Skeletal muscle tissue (tissue), 4 donors: ENCODE results near the gene PPP1R7. TPM values are rescaled to one million over a fixed set of nuclear protein-coding genes. Genes with fewer than 3 reads are reported as not detected.

Experiments used
- H3K27ac ChIP-seq: one replicate; pipeline ENCODE4 v1.7.0; 2013; ENCODE audit warnings: mild to moderate bottlenecking, low read depth, low read length, inconsistent platforms
- H3K27me3 ChIP-seq, 3 donors: one replicate each; pipeline ENCODE4 v1.7.0; 2013; ENCODE audit warnings: low read length in 3 of 3; ENCODE audit not compliant: control insufficient read depth in 3 of 3, insufficient read depth in 3 of 3
- H3K36me3 ChIP-seq, 3 donors: one replicate each; pipeline ENCODE4 v1.7.0; 2013; ENCODE audit warnings: low read length in 3 of 3; ENCODE audit not compliant: control insufficient read depth in 3 of 3, insufficient read depth in 3 of 3
- H3K4me1 ChIP-seq, 3 donors: one replicate each; pipeline ENCODE4 v1.7.0; 2013; ENCODE audit warnings: low read length in 3 of 3, mild to moderate bottlenecking in 3 of 3; ENCODE audit not compliant: control insufficient read depth in 3 of 3, insufficient read depth in 3 of 3
- H3K4me3 ChIP-seq, 3 donors: one replicate each; pipeline ENCODE4 v1.7.0; 2013; ENCODE audit warnings: low read length in 3 of 3
- H3K9ac ChIP-seq, 3 donors: one replicate each; pipeline ENCODE4 v1.7.0; 2013; ENCODE audit warnings: low read length in 3 of 3, mild to moderate bottlenecking in 3 of 3, moderate library complexity in 2 of 3, low read depth in 1 of 3
- H3K9me3 ChIP-seq, 3 donors: one replicate each; pipeline ENCODE4 v1.7.0; 2013; ENCODE audit warnings: low read length in 3 of 3; ENCODE audit not compliant: control insufficient read depth in 3 of 3
- total RNA-seq: library from RNA; depleted of rRNA; stranded (reverse); fragments of >200 nt; gene quantifications from one replicate; pipeline ENCODE4 v1.2.3, GENCODE V29; 2014
- donor health status: Osteomylitis.

The PPP1R7 gene
- total RNA-seq, 1 donor from 2014 or later: 44.4 TPM

- Histone ChIP-seq H3K9me3 (no peaks in the 10 kb centered on the region), H3K27me3 (no peaks in the 10 kb centered on the region), H3K4me1 (peaks cover 22 to 27% (median 25%) of the 10 kb centered on the region in 3 donors), H3K36me3 (peaks cover 34 to 37% (median 35%) of the 10 kb centered on the region in 3 donors), H3K9ac (no peak overlapping the region), H3K27ac (no peak overlapping the region), H3K4me3 (no peak overlapping the region)
These were observed 8.8 kb downstream of the PPP1R7 start for GRCh38 chr2:241159116-241159515.

DNA sequence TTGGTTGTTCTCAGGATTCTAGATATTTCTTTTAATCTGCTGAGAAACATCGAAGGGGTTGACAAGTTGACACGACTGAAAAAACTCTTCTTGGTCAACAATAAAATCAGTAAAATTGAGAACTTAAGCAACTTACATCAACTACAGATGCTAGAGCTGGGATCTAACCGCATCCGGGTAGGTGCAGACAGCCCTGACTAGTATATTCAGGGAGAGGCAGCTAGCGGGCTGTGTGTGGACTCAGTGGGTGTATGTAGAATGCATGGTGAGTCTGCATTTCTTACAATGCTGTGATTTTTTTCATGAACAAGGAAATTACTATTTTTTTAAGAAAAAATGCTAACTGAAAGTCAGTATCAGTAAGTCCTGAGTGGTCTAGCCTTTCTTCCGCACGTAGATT is 10.1 kb downstream of the PPP1R7 start:
- Histone ChIP-seq H3K36me3 (peaks cover 33 to 38% (median 35%) of the 10 kb centered on the region in 3 donors), H3K27ac (no peak overlapping the region), H3K4me3 (no peak overlapping the region), H3K9me3 (no peaks in the 10 kb centered on the region), H3K27me3 (no peaks in the 10 kb centered on the region), H3K9ac (no peak overlapping the region), H3K4me1 (peaks cover 22 to 27% (median 25%) of the 10 kb centered on the region in 3 donors)

- Histone ChIP-seq H3K27ac (peak overlapping the region; percentile 94), H3K4me3 (peak overlapping the region; percentile 27 to 48 (median 30))
These were observed 11.5 kb downstream of the PPP1R7 start for GRCh38 chr2:241161646-241162281.

DNA sequence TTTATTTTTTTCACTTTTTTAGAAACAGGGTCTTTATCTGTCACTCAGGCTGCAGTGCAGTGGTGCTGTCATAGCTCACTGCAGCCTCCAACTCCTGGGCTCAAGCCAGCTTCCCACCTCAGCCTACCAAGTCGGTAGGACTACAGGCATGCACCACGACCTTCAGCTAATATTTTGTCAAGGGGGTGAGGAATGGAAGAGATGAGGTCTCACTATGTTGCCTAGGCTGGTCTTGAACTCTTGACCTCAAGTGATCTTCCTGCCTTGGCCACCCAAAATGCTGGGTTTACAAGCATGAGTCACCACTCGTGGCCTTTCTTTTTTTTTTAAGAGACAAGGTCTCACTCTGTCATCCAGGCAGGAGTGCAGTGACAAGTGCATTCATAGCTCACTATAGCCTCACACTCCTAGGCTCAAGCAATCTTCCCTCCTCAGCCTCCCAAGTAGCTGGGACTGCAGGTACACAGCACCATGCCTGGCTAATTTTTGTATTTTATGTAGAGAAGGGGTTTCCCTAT is 13.4 kb downstream of the PPP1R7 start:
- no peak overlapping the region for H3K9ac ChIP-seq
- H3K36me3 ChIP-seq: peaks cover 36 to 44% (median 40%) of the 10 kb centered on the region in 3 donors
- H3K4me1 ChIP-seq: peaks cover 22 to 27% (median 25%) of the 10 kb centered on the region in 3 donors
- no peaks in the 10 kb centered on the region for H3K9me3 ChIP-seq
- H3K27me3 ChIP-seq: no peaks in the 10 kb centered on the region
- no peak overlapping the region for H3K4me3 ChIP-seq
- no peak overlapping the region for H3K27ac ChIP-seq

More at GRCh38 chr2:241161646-241162281, 11.5 kb downstream of the PPP1R7 start:
- Histone ChIP-seq H3K4me1 (peaks cover 22 to 27% (median 25%) of the 10 kb centered on the region in 3 donors), H3K27me3 (no peaks in the 10 kb centered on the region), H3K9me3 (no peaks in the 10 kb centered on the region), H3K9ac (peak overlapping the region; percentile 46 to 71 (median 48)), H3K36me3 (peaks cover 38 to 43% (median 42%) of the 10 kb centered on the region in 3 donors)

DNA sequence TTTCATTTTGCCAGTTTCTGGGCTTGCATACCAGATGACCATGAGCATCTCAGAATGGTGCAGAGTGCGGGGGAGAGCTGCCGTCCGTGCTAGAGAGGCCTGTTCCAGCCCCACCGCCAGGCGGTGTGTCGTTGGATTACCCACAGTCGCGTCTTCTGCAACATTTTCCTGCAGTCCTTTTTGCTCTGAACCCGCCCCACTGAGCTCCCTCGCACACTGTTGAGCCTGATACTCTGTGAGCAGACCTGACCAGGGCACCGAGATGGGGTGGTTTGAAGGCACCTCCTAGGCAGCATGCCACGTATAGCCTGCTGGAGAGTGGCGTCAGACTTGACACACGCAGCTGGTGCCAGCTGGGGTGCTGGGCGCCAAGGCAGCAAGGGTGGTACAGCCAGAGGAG is 18.1 kb downstream of the PPP1R7 start:
- no peak overlapping the region for H3K27ac ChIP-seq
- no peak overlapping the region for H3K9ac ChIP-seq
- H3K9me3 ChIP-seq: peaks cover 4 to 13% (median 9%) of the 10 kb centered on the region in 3 donors
- H3K4me1 ChIP-seq: peaks cover 0 to 6% (median 4%) of the 10 kb centered on the region in 3 donors
- H3K4me3 ChIP-seq: no peak overlapping the region
- H3K36me3 ChIP-seq: peaks cover 55 to 62% (median 56%) of the 10 kb centered on the region in 3 donors
- H3K27me3 ChIP-seq: no peaks in the 10 kb centered on the region

DNA sequence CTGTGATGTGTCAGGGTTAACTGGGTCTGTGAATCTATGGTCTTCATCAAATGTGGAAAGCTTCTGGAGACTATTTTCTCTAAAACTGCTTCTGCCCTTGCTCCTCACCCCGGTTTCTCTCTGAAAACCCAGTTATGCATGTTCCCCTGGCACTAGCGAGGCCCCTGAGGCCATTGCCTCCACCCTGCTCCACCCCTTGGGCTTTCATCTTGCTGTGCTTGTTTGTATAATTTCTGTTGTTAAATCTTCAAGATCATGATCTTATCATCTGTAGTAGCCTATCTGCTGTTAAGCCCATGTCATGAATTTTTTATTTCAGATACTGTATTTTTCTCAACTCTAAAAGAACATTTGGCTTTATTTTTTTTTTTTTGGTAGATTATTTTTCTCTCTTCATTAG is 23.3 kb downstream of the PPP1R7 start:
- Histone ChIP-seq H3K9ac (no peak overlapping the region), H3K4me1 (no peaks in the 10 kb centered on the region), H3K4me3 (no peak overlapping the region), H3K36me3 (peaks cover 34 to 53% (median 41%) of the 10 kb centered on the region in 3 donors), H3K27me3 (no peaks in the 10 kb centered on the region), H3K9me3 (peaks cover 4 to 13% (median 9%) of the 10 kb centered on the region in 3 donors), H3K27ac (no peak overlapping the region)

DNA sequence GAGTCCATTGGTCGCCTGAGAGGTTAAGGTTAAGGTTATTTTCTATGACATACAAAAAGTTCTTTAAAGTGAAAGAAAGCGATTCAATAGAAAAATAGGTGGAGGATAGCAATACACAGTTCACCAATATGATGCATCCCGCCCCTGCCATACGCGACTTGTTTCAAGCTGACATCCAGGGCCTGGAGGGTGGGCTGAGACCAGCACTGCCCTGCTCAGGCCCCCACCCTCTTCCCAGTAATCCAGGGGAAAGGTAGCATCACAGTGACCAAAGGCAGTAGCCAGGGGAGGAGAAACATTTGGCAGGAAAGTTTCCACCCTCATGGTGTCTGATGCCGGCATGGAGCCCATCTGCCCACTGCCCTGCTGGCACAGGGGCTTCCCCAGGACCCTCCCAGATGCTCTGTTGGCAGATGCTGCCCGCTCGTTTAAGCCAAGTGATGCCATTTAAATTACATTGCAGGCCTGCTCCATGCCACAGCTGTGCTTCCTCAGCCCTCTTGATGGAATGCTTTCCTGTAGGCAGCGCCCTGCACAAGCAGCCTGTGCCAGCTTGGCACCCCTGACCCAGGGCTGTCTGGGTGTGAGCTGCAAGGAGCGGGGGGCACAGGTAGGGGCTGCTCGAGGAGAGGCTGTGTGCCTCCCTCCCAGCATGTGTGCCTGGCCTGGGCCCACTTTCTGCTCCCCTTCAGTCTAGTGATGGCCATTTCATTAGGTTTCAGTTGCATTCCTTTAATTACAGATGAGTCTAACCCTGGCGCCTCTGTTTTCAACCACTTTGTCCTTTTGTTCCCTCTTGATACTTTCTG is 27.5 kb downstream of the PPP1R7 start:
- Histone ChIP-seq H3K27me3 (no peaks in the 10 kb centered on the region), H3K9ac (no peak overlapping the region), H3K36me3 (peaks cover 19 to 39% (median 26%) of the 10 kb centered on the region in 3 donors), H3K4me1 (no peaks in the 10 kb centered on the region), H3K4me3 (no peak overlapping the region), H3K27ac (no peak overlapping the region), H3K9me3 (no peaks in the 10 kb centered on the region)

DNA sequence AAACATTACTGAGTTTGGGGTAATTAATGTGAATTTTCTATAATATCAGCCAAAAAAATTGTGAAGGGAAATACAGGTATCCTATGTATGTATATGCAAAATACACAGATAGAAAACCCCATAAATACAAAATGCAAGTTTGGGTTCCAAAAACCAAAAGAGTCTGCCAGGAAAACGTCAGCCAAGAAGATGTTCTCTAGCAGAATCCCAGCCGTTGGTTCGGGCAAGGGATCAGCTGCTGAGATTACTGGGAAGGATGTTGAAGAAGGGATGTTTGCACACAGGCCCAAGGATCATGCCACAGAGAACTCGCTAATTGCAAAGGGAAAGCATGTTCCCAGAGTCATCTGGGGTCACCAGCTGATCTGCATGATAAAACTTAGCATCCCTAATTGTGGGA is 28.7 kb downstream of the PPP1R7 start:
- peaks cover 25 to 47% (median 30%) of the 10 kb centered on the region in 3 donors for H3K36me3 ChIP-seq
- no peak overlapping the region for H3K27ac ChIP-seq

GRCh38 chr2:241179899-241180298 is 29.6 kb downstream of the PPP1R7 start:
- H3K9me3 ChIP-seq: no peaks in the 10 kb centered on the region
- no peaks in the 10 kb centered on the region for H3K27me3 ChIP-seq
- H3K27ac ChIP-seq: no peak overlapping the region
- no peak overlapping the region for H3K4me3 ChIP-seq
- no peak overlapping the region for H3K9ac ChIP-seq
- H3K36me3 ChIP-seq: peaks cover 22 to 43% (median 29%) of the 10 kb centered on the region in 3 donors
- no peaks in the 10 kb centered on the region for H3K4me1 ChIP-seq

More for the DNA sequence above, 28.7 kb downstream of the PPP1R7 start:
- Histone ChIP-seq H3K4me3 (no peak overlapping the region), H3K9ac (no peak overlapping the region), H3K9me3 (no peaks in the 10 kb centered on the region), H3K4me1 (no peaks in the 10 kb centered on the region), H3K27me3 (no peaks in the 10 kb centered on the region)

GRCh38 chr2:241180495-241180894 is 30.2 kb downstream of the PPP1R7 start:
- Histone ChIP-seq H3K27ac (no peak overlapping the region), H3K36me3 (peaks cover 22 to 37% (median 23%) of the 10 kb centered on the region in 3 donors), H3K4me1 (no peaks in the 10 kb centered on the region)

More at GRCh38 chr2:241180495-241180894, 30.2 kb downstream of the PPP1R7 start:
- Histone ChIP-seq H3K27me3 (no peaks in the 10 kb centered on the region), H3K9ac (no peak overlapping the region), H3K4me3 (no peak overlapping the region), H3K9me3 (no peaks in the 10 kb centered on the region)
